DOHH2 (cell line): ENCODE results near the gene ADAMTSL1.
"Not testable (repeated sequence)": the region's sequence is repeated elsewhere in the genome, so short reads cannot be mapped to it uniquely, and the experiment has no call there.

Source experiments
- CTCF ChIP-seq: fragments of 200-600 bp; sonication (generic); IDR thresholded peaks from one replicate; pipeline ENCODE4 v1.5.1; 2014; ENCODE audit warnings: antibody characterized with exemption, mild to moderate bottlenecking, low read depth, low read length; ENCODE audit not compliant: poor library complexity, severe bottlenecking
- EZH2phosphoT487 ChIP-seq: fragments of 200-600 bp; sonication (generic); IDR thresholded peaks from 2 replicates; pipeline ENCODE4 v1.6.1; 2017; ENCODE audit warnings: borderline replicate concordance, mild to moderate bottlenecking, antibody characterized with exemption, low read length, moderate library complexity, mixed read lengths

DNA sequence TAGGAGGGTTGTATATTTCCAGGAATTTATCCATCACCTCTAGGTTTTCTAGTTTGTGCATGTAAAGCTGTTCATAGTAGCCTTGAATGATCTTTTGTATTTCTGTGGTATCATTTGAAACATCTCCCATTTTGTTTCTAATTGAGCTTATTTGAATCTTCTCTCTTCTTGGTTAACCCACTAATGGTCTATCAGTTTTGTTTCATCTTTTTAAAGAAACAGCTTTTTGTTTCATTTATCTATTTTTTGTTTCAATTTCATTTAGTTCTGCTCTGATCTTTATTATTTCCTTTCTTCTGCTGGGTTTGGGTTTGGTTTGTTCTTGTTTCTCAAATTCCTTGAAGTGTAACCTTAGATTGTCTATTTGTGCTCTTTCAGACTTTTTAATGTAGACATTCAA lies 401.0 kb downstream of the ADAMTSL1 start:
- not testable (repeated sequence) for TF ChIP-seq CTCF, EZH2phosphoT487
